Muscle of arm (tissue), 14 donors: Measurements from ENCODE around the gene UGDH. TPM values are rescaled to one million over a fixed set of nuclear protein-coding genes. Genes with fewer than 3 reads are reported as not detected.
"Not testable (repeated sequence)": the region's sequence is repeated elsewhere in the genome, so short reads cannot be mapped to it uniquely, and the experiment has no call there.

ENCODE experiments used
- DNase-seq: peaks from one replicate; pipeline ENCODE4 v3.0.0-alpha.2; 2013
- long read RNA-seq, 11 donors: transcript quantifications; one replicate each; lab custom pipeline, GENCODE V29; 2026
- polyA plus RNA-seq, 12 donors: library from polyadenylated mRNA; unstranded; fragments of 120-200 nt; gene quantifications; one replicate each; pipeline ENCODE4 v1.2.1, GENCODE V29; 2013; ENCODE audit not compliant: insufficient read length in 12 of 12

The UGDH gene
- 10 to 100 TPM in 11 of 12 donors, not detected in 1; 38.4 to 86.6 (median 54.1) TPM for polyA plus RNA-seq
- long read RNA-seq, donor 1, transcript UGDH-201 (12 exons, 3,216 nt) = major isoform, 8 of 70 reads
- long read RNA-seq, donor 1, partial matches to known transcripts = 41 of 70 reads
- long read RNA-seq, donor 1, other reads (novel, unspliced or antisense) = 20 of 70 reads
- long read RNA-seq, donor 2, transcript UGDH-201 (12 exons, 3,216 nt) = major isoform, 9 of 14 reads
- long read RNA-seq, donor 2, partial matches to known transcripts = 5 of 14 reads
- long read RNA-seq, donor 2, other reads (novel, unspliced or antisense) = 0 of 14 reads
- long read RNA-seq, donor 3, partial matches to known transcripts = 0 of 2 reads
- long read RNA-seq, donor 3, other reads (novel, unspliced or antisense) = 0 of 2 reads
- long read RNA-seq, donor 4, partial matches to known transcripts = 12 of 15 reads
- long read RNA-seq, donor 4, other reads (novel, unspliced or antisense) = 0 of 15 reads
- long read RNA-seq, donor 5, transcript UGDH-201 (12 exons, 3,216 nt) = major isoform, 11 of 17 reads
- long read RNA-seq, donor 5, partial matches to known transcripts = 6 of 17 reads
- long read RNA-seq, donor 5, other reads (novel, unspliced or antisense) = 0 of 17 reads
- long read RNA-seq, donor 6, partial matches to known transcripts = 0 of 4 reads
- long read RNA-seq, donor 6, other reads (novel, unspliced or antisense) = 0 of 4 reads
- long read RNA-seq, donor 7, transcript UGDH-201 (12 exons, 3,216 nt) = major isoform, 5 of 5 reads
- long read RNA-seq, donor 7, partial matches to known transcripts = 0 of 5 reads
- long read RNA-seq, donor 7, other reads (novel, unspliced or antisense) = 0 of 5 reads
- long read RNA-seq, donor 8, transcript UGDH-201 (12 exons, 3,216 nt) = major isoform, 13 of 69 reads
- long read RNA-seq, donor 8, partial matches to known transcripts = 56 of 69 reads
- long read RNA-seq, donor 8, other reads (novel, unspliced or antisense) = 0 of 69 reads
- long read RNA-seq, donor 9, partial matches to known transcripts = 0 of 4 reads
- long read RNA-seq, donor 9, other reads (novel, unspliced or antisense) = 0 of 4 reads
- long read RNA-seq, donor 10, transcript UGDH-201 (12 exons, 3,216 nt) = major isoform, 5 of 54 reads
- long read RNA-seq, donor 10, partial matches to known transcripts = 48 of 54 reads
- long read RNA-seq, donor 10, other reads (novel, unspliced or antisense) = 0 of 54 reads
- long read RNA-seq, donor 11, transcript UGDH-201 (12 exons, 3,216 nt) = major isoform, 8 of 17 reads
- long read RNA-seq, donor 11, partial matches to known transcripts = 9 of 17 reads
- long read RNA-seq, donor 11, other reads (novel, unspliced or antisense) = 0 of 17 reads

DNA sequence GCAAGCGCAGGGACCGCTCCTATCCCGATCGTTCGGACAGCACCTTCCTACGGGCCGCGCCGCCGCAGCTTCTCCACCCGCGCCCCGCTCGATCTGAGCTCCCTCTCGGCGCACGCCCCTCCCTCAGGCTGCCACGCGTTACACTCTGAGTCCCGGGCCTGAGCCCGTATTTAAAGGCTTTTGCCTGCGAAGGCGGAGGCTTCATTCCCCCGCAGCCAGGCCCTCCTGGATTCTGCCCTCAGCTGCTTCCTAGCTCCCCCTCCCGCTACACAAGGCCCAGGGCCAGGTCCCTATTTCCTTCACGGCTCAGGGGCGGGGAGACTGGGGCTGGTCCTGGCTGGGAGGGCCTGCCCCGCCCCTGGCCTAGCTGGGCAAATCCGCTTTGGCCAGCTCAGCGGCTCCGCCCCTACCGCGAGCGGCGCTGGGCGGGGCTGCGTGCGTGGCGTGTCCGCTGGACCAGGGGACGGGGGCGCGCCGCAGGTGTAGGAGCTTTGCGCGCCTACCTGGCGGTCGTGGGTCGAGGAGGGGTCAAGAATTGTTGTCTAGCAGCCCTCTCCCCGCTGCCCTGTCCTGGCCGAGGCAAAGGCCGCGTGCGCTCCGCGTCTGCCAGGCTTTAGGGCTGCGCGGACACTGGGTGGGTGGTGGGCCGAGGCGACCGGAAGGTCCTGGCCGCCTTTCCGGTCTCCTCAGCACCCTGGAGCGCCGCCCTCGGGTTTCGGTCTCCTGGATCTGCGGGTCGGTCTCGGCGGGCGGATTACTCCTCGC, at the start of gene UGDH:
Gene UGDH, minus strand, starts transcription at position 144 of the 765 bp plus-strand sequence. CDS start 5,927 bp downstream, outside the sequence.
- peak; percentile 98 for DNase-seq

DNA sequence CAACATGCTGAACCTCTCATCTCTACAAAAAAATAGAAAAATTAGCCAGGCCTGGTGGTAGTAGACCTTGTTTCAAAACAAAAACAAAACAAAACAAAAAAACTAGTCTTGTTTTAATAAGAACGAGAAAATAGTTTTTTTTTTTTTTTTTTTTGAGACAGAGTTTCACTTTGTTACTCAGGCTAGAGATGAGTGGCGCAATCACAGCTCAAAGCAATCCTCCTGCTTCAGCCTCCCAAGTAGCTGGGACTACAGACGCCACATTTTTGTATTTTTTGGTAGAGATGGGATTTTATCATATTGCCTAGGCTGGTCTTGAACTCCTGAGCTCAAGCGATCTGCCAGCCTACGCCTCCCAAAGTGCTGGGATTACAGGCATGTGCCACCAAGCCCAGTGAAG, 47.7 kb upstream of the UGDH start:
- DNase-seq = no peak

- DNase-seq = no peak
Observed at GRCh38 chr4:39571504-39571903, 44.3 kb upstream of the UGDH start.

DNA sequence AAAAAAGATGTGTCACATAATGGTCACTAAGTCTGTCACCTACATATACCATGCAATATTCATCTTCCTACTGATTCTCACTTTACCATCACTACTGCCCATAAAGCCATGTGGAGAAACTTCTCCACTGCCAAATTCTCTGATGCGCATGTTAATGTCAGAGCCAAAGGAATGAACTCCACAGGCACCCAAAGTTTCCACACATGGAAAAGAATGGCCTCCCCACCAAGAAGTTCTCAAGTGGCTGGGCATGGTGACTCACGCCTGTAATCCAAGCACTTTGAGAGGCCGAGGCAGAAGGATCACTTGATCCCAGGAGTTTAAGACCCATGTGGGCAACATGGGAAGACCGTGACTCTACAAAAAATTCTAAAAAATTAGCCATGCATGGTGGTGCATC, 43.8 kb upstream of the UGDH start:
- no peak for DNase-seq

GRCh38 chr4:39569209-39569608, 42.0 kb upstream of the UGDH start:
- no peak for DNase-seq

- no peak for DNase-seq
Observed at GRCh38 chr4:39568805-39569204, 41.6 kb upstream of the UGDH start.

GRCh38 chr4:39565878-39566600, 38.8 kb upstream of the UGDH start:
- no peak for DNase-seq

DNA sequence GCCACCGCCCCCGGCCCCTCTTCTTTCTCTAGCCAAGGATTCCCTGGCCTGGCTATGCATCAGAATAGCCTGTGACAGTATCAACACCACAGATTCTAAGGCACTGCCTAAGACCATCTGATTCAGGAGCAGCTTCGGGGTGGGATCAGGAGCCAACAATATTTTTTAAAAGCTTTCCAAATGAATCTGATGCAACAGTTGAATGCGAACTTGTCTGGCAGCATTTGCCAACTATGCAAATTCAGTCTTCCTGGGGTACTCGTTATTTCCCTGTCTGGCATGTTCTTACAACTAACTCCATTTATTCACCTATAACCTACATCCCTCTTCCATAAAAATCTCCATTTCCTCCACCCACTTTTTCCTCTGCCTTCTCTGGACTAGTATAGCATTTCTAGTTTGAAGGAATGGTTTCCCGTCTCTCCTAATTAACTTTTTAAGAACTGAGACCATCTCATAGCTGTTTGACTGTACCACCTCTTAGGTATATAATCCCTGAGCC, 36.2 kb upstream of the UGDH start:
- DNase-seq = no peak

GRCh38 chr4:39562792-39563191, 35.6 kb upstream of the UGDH start:
- no peak for DNase-seq

- DNase-seq = peak; percentile 33
Observed at GRCh38 chr4:39559626-39560025, 32.4 kb upstream of the UGDH start.

DNA sequence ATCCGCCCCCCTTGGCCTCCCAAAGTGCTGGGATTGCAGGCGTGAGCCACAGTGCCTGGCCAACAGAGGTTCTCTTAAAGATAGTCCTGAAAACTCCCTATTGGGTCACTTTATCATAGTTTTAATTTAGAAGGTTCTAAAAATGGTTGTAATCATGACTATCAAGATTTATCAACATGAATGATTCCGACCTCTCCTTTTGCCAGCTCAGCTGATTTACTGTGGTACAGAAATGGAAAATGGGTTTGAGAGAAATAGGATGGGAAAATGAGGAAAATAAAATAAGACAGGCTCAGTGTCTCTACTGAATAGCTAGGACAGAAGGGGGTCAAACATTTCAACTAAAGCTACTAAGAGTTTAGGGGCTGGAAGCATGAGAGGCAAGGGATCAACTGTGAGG, 28.2 kb upstream of the UGDH start:
- no peak for DNase-seq

DNA sequence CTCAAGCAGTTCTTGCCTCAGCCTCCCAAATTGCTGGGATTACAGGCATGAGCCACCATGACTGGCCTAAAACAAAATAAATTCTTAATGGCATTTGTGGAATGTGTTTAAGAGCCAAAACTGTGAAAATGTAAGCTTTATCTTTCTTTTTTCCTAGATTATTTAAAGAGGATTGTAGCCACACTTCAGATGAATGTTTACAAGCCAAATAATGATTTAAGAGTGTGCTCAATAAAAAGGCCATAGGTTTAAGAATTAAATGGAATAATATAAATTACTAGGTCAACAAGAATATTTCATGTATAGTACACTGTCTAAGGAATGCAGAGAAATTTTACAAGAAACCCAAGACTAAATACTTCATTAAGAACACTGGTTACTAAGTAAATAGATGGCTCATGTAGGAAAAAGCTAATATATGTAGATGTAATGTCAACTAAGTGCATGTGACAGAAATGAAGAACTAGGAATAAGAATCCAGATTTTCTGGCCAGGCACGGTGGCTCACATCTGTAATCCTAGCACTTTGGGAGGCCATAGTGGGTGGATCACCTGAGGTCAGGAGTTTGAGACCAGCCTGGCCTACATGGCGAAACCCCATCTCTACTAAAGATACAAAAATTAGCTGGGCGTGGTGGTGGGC, 21.3 kb upstream of the UGDH start:
- no peak for DNase-seq

GRCh38 chr4:39544580-39545315, 17.5 kb upstream of the UGDH start:
- no peak for DNase-seq

DNA sequence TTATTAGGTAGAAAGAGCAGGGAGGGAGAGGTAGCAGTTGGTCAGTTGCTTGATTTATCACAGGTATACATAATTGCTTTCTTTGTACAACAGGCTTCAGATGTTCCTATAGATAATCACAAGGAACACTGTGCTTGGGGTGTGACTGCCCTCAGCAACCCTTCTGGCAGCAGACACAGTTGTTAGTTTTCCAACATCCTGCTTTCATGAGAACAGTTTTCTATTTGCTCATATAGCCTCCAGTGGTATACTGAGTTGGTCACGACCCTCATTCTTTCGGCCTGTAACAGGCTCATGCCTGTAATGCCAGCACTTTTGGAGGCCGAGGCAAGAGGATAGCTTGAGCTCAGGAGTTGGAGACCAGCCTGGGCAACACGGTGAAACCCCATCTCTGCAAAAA, 16.8 kb upstream of the UGDH start:
- not testable (repeated sequence) for DNase-seq

DNA sequence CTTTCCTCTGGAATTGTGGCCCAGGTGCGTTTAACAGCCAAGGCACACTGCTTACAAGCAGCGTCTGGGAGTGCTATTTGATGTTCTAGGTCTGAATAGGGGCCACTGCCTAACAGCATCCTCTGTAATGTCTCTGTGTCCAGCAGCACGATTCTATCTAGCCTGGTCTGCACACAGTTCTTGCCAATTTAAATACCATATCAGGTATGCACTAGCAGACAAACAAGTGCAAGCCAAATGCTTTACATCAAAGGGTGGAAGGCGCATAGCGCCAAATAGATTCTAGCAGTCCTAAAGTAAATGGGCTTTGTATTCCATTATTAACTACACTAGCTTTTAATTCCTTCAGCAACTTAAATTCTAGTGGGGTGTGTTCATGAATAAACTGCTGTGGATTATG, 15.8 kb upstream of the UGDH start:
- DNase-seq = no peak

- no peak for DNase-seq
Observed at GRCh38 chr4:39542611-39543012, 15.4 kb upstream of the UGDH start.

DNA sequence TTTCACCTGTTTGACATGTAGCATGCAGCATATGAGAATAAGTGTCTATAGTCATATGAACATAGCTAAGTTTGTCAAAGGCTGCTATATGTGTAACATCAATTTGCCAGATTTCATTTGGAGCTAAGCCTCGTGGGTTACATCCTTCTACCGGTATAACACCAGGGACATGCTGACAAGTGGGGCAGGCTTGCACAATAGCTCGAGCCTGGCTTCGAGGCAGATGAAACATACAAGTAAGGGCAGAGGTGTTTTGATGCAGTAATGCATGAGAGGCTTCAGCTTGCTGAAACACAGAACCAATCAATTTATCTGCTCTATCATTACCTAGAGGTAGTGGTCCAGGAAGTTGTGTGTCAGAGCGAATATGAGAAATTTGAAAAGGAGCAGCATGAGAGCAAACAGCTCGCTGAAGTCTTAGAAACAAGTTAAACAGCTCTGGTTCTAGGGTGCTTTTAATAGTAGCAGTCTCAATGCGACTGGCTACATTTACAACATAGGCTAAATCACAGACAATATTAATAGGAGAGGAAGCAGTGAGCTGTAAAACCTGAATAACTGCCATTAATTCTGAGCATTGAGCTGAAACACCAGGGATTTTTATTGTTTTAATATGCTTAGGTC, 14.9 kb upstream of the UGDH start:
- no peak for DNase-seq

DNA sequence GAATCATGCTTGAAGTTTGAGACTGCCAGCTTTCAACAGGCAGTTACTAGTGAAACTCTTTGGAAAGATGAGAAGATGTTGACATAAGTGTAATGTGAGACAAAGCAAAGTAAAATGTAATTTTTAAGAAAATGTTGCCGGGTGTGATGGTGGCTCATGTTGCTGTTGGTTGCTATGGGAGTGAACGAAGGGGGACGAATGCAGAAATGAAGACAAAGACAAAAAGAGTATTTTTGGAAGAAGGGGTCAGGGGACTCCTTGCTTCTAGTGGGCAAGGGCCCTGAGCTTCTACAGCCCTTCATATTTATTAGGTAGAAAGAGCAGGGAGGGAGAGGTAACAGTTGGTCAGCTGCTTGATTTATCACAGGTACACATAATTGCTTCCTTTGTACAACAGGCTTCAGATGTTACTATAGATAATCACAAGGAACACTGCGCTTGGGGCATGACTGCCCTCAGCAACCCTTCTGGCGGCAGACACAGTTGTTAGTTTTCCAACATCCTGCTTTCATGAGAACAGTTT, 11.9 kb upstream of the UGDH start:
- DNase-seq = no peak
